Transverse colon (tissue), 4 donors: ENCODE data around the gene DNAH8. TPM values are rescaled to one million over a fixed set of nuclear protein-coding genes. Genes with fewer than 3 reads are reported as not detected.
A peak's percentile ranks its signal among the peaks of the same experiment; 100 is the strongest.

Experiments
- DNase-seq: peaks from one replicate; pipeline ENCODE4 v3.0.0-alpha.2; 2019
- H3K27ac ChIP-seq, 4 donors: fragments of 200-600 bp; sonication (generic); 2 replicates each; pipeline ENCODE4 v1.5.1; 2016 to 2018; ENCODE audit warnings: inconsistent platforms in 4 of 4
- H3K27me3 ChIP-seq: fragments of 200-600 bp; sonication (generic); 2 replicates; pipeline ENCODE4 v1.5.1; 2017; ENCODE audit warnings: inconsistent platforms
- H3K36me3 ChIP-seq, 4 donors: fragments of 200-600 bp; sonication (generic); 2 replicates each; pipeline ENCODE4 v1.5.1; 2017 to 2019; ENCODE audit warnings: inconsistent platforms in 4 of 4
- H3K4me1 ChIP-seq, 4 donors: fragments of 200-600 bp; sonication (generic); 2 replicates each; pipeline ENCODE4 v1.5.1; 2017 to 2020; ENCODE audit warnings: inconsistent platforms in 4 of 4
- H3K4me3 ChIP-seq, 4 donors: fragments of 200-600 bp; sonication (generic); 1 replicate in 1 of 4; 2 replicates in 3 of 4; pipeline versions ENCODE4 v1.5.1 to v1.6.1; 2017 to 2019; ENCODE audit warnings: inconsistent platforms in 4 of 4
- H3K9me3 ChIP-seq, 2 donors: fragments of 200-600 bp; sonication (generic); 2 replicates each; pipeline ENCODE4 v1.5.1; 2017 to 2019; ENCODE audit warnings: inconsistent platforms in 2 of 2
- CTCF ChIP-seq, 5 experiments: fragments of 200-600 bp in 3 of 5; fragments of 450-650 bp in 2 of 5; sonication (generic) in 3 of 5; IDR thresholded peaks; 1 replicate in 2 of 5; 2 replicates in 3 of 5; pipeline ENCODE4 v1.5.1; 2016 to 2017; ENCODE audit warnings: antibody characterized with exemption in 5 of 5, inconsistent platforms in 3 of 5, mild to moderate bottlenecking in 2 of 5, moderate library complexity in 1 of 5
- EP300 ChIP-seq: sonication (generic); formaldehyde crosslinking; IDR thresholded peaks from one replicate; pipeline ENCODE4 v1.6.1; 2017; ENCODE audit warnings: antibody characterized with exemption, low read depth
- POLR2A ChIP-seq: fragments of 450-650 bp; IDR thresholded peaks from one replicate; pipeline ENCODE4 v1.6.1; 2016; ENCODE audit warnings: antibody characterized with exemption, mild to moderate bottlenecking, moderate library complexity
- POLR2AphosphoS5 ChIP-seq, 3 donors: sonication (generic); formaldehyde crosslinking; IDR thresholded peaks; one replicate each; pipeline ENCODE4 v1.6.1; 2016; ENCODE audit warnings: antibody characterized with exemption in 3 of 3
- WGBS, 2 donors: methylation state at CpG; one replicate each; pipeline ENCODE4 v1.1.5; 2018; ENCODE audit warnings: low coverage in 1 of 2; 5-methylcytosine and 5-hydroxymethylcytosine counted together
- in situ Hi-C, 4 donors: fragments of 200-750 bp; cut with MboI; loops; one replicate each; pipeline versions ENCODE4 v1.15.0 to v1.15.1; 2017; ENCODE audit warnings: low sequenced_read_pairs in 3 of 4, low pct_ligation_motif_present in 1 of 4, low pct_unique_long_range_greater_than_20kb in 1 of 4
- intact Hi-C: fragments of 100-400 bp; cut with DNase I; formaldehyde crosslinking; loops from one replicate; pipeline ENCODE4 v1.15.1; 2023; ENCODE audit warnings: low total_unique reads
- total RNA-seq, 4 donors: library from RNA; depleted of rRNA; stranded (reverse); fragments of >200 nt; gene quantifications; one replicate each; pipeline ENCODE4 v1.1.0, GENCODE V29; 2016

DNAH8 gene
- total RNA-seq, 4 donors from 2014 or later, result 0.16 TPM; not detected in 3

DNA sequence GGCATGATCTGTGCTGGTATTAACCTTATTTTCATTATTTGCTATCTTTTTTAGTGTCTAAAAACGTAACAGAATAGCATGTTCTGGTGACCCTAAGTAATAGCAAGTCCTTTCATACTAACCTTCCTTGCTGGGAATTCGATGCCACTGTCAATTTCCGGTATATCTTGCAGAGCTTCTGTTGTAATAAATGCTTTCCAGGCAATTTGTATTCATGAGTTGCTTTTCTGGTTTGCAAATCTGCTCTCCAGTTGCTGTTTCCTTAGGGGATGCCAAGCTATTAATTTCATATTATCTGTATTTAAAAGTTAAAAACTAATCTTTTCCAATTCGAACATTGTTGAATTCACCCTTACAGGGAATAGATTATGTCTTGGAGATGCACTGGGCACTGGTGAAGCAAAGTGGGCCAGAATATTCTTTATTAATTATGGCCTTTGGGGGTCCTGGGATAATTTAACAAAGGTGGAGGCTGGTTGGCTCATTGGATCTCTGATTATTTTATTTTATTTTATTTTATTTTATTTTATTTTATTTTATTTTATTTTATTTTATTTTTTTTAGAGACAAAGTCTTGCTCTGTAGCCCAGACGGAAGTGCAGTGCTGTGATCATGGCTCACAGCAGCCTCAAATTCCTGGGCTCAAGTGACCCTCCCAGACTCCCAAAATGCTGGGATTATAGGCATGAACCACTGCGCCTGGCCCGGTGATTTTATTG is 209.8 kb downstream of the DNAH8 start:
- 87 to 91% methylated on average over 4 to 7 of the region's 7 CpGs for WGBS, 2 donors
- Histone ChIP-seq H3K36me3 (no peaks in the 10 kb centered on the region), H3K4me1 (no peaks in the 10 kb centered on the region), H3K27me3 (peaks cover 18% of the 10 kb centered on the region), H3K9me3 (no peaks in the 10 kb centered on the region), H3K27ac (no peak overlapping the region), H3K4me3 (no peak overlapping the region)
- in situ Hi-C loops, result no loop called here
- intact Hi-C loops, result no loop called here
- TF ChIP-seq POLR2A, result no peak
- DNase-seq, result no peak

DNA sequence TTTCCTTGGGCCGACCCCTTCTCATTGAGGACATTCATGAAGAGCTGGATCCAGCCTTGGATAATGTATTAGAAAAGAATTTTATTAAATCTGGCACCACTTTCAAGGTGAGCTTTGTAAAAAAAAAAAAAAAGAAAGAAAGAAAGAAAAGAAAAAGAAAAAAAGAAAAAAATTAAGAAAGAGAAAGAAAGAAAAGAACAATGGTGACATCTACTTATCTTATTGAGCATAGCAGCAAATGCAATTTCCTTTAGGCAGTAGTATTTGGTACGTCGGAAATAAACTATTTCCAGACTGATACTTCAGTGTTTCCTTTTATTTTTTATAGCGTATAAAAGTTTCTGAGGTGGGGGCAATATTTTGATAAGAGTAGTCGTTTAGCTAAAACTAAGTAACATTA is 214.4 kb downstream of the DNAH8 start:
- WGBS, 2 donors, result 64 to 75% methylated on average over 4 to 5 of the region's 5 CpGs
- in situ Hi-C loops, result no loop called here
- H3K9me3 ChIP-seq, result no peaks in the 10 kb centered on the region
- intact Hi-C loops, result no loop called here
- no peaks in the 10 kb centered on the region for H3K36me3 ChIP-seq
- peaks cover 24% of the 10 kb centered on the region for H3K27me3 ChIP-seq
- H3K27ac ChIP-seq, result no peak overlapping the region
- no peak for TF ChIP-seq CTCF (IDR thresholded peaks at IDR 0.05)
- no peak for TF ChIP-seq POLR2A
- TF ChIP-seq EP300, result no peak
- no peak for TF ChIP-seq POLR2AphosphoS5 (IDR thresholded peaks at IDR 0.05)
- no peak for DNase-seq
- no peak overlapping the region for H3K4me3 ChIP-seq
- H3K4me1 ChIP-seq, result no peaks in the 10 kb centered on the region

- TF ChIP-seq CTCF (IDR thresholded peaks at IDR 0.05), result peak in 1 of 5 experiments; percentile 19
- no peak for TF ChIP-seq POLR2A
- no peak for TF ChIP-seq POLR2AphosphoS5 (IDR thresholded peaks at IDR 0.05)
- no peak for TF ChIP-seq EP300
- in situ Hi-C loops, result no loop called here
- H3K9me3 ChIP-seq, result no peaks in the 10 kb centered on the region
- peaks cover 19% of the 10 kb centered on the region for H3K27me3 ChIP-seq
- DNase-seq, result no peak
- H3K27ac ChIP-seq, result no peak overlapping the region
- H3K4me1 ChIP-seq, result no peaks in the 10 kb centered on the region
- intact Hi-C loops, result no loop called here
- whole genome bisulfite sequencing, 2 donors, result 21 to 69% methylated on average over 2 to 3 of the region's 3 CpGs
- no peaks in the 10 kb centered on the region for H3K36me3 ChIP-seq
- H3K4me3 ChIP-seq, result no peak overlapping the region
Observed at GRCh38 chr6:38933426-38933825, 218.3 kb downstream of the DNAH8 start.

DNA sequence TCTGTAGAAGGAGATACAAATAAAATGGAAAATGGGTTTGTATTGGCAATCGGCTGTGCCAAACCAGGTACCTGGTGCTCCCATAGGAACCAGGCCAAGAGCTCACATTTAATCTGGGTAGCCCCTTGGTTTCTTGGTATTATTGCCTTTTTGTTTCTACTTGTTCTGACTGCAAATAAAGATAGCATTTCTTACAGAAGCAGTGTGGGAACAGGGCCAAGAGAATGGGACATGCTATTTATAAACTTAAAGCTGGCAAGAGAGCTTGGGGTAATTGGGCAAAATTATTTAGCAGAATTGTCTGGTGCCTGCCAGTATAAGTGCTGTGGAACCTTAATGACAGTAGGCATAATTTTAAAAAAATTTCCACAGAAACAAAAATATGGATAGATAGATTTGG is 219.9 kb downstream of the DNAH8 start:
- 90 to 100% methylated on average over 1 of the region's 1 CpG for WGBS, 2 donors
- Histone ChIP-seq H3K27me3 (peaks cover 12% of the 10 kb centered on the region), H3K4me1 (no peaks in the 10 kb centered on the region), H3K27ac (no peak overlapping the region), H3K36me3 (no peaks in the 10 kb centered on the region), H3K9me3 (no peaks in the 10 kb centered on the region), H3K4me3 (no peak overlapping the region)
- intact Hi-C loops, result no loop called here
- in situ Hi-C loops, result no loop called here
- no peak for DNase-seq
- no peak for TF ChIP-seq POLR2A
- TF ChIP-seq CTCF (IDR thresholded peaks at IDR 0.05), result no peak
- no peak for TF ChIP-seq EP300
- TF ChIP-seq POLR2AphosphoS5 (IDR thresholded peaks at IDR 0.05), result no peak
